ENCODE measurements around the gene FAM76A.
"Not testable (repeated sequence)": the region's sequence is repeated elsewhere in the genome, so short reads cannot be mapped to it uniquely, and the experiment has no call there.

Gene FAM76A

DNA sequence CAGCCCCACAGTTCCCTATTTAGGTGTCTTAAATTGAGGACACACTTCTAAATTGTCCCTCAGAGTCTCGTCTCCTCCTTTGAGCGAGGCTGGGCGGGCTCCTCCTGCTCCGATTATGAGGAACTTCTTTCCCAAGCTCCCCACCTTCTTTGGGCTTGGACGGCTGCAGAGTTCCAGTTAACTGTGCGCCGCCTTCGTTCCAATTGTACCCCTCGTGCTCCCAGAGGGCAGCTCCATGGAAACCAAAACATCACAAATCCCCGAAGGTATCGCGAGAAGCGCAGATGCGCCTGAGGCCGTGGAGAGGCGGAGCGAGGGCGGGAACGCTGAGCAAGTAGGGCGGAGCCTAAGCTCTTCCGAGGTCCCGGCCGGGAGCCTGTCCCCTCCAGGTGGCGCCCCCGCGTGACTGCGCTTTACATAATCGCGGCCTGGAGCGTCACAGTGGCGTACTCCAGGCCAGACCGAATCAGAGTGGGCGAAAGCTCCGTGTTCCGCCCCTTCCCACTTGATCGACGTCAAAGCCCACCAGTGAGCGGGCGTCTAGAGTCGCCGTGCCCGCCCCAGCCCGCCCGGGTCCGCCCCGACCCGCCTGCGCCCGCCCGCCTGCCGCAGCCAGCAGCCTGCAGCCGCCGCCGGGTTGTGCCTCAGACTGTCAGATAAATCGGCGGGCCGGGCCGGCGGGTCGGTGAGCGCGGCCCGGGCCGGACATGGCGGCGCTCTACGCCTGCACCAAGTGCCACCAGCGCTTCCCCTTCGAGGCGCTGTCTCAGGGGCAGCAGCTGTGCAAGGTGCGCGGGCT is at the start of gene FAM76A:
Gene FAM76A (plus strand): TSS at position 588 of the 799 bp plus-strand sequence. CDS start 120 bp downstream, at position 708.
- peak; percentile 98 for DNase-seq

DNA sequence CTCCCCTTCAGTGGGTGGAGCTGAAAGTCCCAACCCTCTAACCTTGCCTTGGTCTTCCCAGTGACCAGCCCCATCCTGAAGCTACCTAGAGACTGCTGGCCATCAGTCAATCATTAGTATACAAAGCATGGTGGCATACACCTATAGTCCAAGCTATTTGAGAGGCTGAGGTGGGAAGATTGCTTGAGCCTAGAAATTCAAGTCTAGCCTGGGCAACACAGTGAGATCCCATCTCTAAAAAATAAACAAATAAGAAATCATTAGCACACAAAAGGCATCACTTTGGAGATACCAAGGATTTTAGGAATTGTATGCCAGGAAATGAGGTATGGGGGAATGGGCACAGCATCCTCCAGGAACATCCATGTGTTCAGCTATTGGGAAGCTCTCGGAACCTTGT is 49.4 kb upstream of the FAM76A start:
- no peak for DNase-seq

DNA sequence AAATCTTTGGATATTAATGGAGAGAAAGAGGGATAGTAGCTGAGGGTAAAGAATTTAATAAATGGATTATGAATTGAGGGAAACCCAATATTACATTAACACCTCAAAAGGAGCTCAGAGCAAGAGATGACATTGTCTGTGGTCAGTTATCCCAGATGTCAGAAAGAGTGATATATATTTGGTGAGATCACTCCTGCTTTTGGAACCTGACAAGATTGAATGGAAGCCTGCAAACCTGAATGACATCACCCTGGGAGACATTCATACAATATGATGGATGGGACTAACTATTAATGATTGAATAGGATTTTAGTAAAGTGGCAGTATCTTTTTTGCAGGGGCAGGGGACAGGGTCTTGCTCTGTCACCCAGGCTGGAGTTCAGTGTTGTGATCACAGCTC is 47.0 kb upstream of the FAM76A start:
- no peak for DNase-seq

DNA sequence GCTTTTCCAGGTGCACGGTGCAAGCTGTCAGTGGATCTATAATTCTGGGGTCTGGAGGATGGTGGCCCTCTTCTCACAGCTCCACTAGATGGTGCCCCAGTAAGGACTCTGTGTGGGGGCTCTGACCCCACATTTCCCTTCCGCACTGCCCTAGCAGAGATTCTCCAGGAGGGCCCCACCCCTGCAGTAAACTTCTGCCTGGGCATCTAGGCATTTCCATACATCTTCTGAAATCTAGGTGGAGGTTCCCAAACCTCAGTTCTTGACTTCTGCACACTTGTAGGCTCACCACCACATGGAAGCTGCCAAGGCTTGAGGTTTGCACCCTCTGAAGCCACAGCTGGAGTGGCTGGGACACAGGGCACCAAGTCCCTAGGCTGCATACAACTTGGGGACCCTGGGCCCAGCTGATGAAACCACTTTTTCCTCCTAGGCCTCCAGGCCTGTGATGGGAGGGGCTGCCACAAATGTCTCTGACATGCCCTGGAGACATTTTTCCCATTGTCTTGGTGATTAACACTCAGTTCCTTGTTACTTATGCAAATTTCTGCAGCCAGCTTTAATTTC is 45.5 kb upstream of the FAM76A start:
- DNase-seq = not testable (repeated sequence)

GRCh38 chr1:27681580-27681979 is 44.2 kb upstream of the FAM76A start:
- not testable (repeated sequence) for DNase-seq

DNA sequence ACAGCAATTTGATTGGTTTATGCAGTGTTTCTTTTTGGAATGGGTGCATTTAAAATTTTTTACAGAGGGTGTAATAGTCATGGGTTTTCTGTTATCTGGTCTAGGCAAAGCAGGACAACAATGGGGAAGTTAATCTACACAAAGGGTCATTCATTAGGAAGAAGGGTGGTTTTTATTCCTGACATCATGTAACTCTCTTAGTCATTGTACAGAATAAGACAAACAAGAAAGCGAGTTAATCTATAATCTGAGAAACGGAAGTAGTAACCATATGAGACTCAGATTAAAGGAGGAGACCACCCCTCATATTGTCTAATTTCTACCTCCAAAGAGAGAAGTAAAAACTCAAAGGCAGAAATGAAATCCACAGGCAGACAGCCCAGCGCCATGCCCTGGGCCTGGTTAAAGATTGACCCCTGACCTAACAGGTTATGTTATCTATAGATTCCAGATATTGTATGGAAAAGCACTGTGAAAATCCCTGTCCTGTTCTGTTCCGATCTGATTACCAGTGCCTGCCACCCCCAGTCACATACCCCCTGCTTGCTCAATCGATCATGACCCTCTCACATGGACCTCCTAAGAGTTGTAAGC is 43.3 kb upstream of the FAM76A start:
- DNase-seq = no peak

DNA sequence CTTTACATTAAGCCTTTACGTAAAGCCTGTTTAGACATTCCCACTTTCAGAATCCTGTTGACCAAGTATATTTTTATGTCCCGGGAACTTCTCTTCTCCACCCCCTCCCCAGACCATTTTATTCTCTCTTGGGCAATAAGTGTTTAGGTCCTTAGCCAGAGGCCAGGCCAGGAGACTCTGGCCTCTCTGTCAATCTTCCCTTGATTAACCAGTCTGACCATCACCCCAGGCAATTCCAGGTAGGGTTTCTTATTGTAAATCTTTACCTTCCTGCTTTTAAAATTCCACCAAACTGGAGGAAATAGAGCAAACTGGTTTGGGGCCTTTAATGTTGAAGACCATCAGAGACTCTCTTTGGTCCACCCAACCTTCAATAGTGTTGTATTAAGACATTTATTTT is 41.6 kb upstream of the FAM76A start:
- no peak for DNase-seq

GRCh38 chr1:27686223-27686990 is 39.4 kb upstream of the FAM76A start:
- no peak for DNase-seq

DNA sequence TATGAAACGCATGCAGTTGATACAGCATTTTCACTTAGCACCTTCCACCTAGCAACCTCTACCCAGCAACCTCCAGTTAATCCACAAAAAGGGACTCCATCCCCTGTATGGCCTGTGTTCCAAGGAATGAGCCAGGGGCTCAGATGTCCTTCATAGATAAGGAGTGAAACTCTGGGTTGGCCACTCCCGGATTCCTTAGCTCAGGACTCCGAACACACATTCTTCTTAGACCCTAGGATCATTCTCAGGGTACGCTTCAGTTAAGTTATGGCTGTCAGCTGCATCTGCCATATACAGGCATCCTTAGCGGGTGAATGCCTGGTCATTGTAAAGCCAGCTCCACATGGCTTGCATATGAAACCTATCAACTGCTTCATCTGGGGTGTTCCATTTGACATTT is 37.9 kb upstream of the FAM76A start:
- no peak for DNase-seq

- no peak for DNase-seq
Observed at GRCh38 chr1:27689423-27690173, 36.2 kb upstream of the FAM76A start.

DNA sequence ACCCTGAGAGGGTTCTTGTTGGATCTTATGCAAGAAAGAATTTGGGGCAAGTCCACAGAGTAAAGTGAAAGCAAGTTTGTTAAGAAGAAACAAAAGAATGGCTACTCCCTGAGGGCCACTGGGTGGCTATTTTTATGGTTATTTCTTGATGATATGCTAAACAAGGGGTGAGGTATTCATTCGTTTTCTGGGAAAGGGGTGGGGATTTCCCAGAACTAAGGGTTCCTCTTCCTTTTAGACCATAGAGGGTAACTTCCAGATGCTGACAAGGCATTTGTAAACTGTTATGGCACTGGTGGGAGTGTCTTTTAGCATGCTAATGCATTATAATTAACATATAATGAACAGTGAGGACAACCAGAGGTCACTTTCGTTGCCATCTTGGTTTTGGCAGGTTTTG is 35.6 kb upstream of the FAM76A start:
- DNase-seq = no peak

DNA sequence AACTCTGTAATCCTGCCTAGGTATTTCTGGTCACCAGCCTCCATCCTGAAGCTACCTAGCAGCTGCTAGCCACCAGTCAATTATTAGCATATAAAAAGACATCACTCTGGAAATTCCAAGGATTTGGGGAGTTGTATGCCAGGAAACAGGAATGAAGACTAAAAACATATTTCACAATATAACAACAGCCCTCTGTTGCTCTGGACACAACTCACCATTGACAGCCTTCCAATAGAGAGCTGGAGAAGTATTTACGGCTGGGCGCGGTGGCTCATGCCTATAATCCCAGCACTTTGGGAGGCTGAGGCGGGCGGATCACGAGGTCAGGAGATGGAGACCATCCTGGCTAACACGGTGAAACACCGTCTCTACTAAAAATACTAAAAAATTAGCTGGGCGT is 28.9 kb upstream of the FAM76A start:
- DNase-seq = not testable (repeated sequence)

- no peak for DNase-seq
Observed at GRCh38 chr1:27704958-27705357, 20.8 kb upstream of the FAM76A start.

DNA sequence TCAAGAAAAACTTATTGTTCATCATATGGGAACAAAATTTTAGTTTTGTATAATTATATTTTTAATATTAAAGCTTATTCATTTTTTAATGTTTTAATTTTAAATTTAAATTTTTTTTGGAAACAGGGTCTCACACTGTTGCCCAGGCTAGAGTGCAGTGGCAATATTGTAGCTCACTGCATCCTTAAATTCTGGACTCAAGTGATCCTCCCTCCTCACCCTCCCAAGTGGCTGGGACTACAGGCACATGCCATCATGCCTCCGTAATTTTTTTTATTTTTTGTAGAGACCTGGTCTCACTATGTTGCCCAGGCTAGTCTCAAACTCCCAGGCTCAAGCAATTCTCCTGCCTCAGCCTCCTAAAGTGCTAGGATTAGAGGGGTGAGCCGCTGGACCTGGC is 20.2 kb upstream of the FAM76A start:
- no peak for DNase-seq

DNA sequence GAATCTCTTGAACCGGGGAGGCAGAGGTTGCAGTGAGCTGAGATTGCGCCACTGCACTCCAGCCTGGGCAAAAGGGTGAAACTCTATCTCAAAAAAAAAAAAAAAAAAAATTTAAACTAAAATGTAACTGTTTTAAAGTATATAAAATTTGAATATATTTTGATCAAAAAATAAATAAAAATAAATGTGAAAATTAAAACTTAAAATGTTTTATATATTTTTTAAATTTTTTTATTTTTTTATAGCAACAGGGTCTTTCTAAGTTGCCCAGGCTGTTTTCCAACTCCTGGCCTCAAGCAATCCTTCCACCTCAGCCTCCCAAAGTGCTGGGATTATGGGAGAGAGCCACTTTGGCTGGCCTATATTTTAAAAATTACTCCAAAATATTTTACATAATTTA is 15.2 kb upstream of the FAM76A start:
- DNase-seq = no peak

GRCh38 chr1:27713139-27713725 is 12.5 kb upstream of the FAM76A start:
- DNase-seq = no peak

DNA sequence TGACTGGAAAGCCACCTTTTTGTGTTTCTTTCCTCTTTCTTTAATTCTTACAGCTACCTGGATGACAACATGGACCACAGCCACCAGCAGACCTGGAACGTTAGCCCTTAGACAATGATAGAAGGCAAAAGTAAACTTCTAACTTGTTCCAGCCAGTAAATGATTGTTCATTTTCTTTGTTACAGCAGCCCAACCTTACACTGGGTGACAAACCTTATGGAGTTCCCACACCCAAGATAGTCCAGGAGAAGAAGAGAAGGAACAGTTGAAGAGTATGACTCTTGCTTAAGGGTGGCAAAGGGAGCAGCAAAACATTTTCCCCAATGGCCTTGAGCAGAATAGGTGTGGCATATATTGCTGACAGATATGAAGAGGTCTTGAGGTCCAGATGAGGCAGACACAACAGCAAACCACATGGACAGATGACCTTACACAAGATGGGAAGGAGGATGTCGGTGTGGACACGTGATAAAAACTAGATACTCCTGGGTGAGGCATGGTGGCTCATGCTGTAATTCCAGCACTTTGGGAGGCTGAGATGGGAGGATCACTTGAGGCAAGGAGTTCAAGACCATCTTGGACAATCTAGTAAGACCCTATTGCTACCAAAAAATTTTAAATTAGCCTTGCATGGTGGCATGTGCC is 11.8 kb upstream of the FAM76A start:
- no peak for DNase-seq

- DNase-seq = no peak
Observed at GRCh38 chr1:27716262-27716895, 9.4 kb upstream of the FAM76A start.

DNA sequence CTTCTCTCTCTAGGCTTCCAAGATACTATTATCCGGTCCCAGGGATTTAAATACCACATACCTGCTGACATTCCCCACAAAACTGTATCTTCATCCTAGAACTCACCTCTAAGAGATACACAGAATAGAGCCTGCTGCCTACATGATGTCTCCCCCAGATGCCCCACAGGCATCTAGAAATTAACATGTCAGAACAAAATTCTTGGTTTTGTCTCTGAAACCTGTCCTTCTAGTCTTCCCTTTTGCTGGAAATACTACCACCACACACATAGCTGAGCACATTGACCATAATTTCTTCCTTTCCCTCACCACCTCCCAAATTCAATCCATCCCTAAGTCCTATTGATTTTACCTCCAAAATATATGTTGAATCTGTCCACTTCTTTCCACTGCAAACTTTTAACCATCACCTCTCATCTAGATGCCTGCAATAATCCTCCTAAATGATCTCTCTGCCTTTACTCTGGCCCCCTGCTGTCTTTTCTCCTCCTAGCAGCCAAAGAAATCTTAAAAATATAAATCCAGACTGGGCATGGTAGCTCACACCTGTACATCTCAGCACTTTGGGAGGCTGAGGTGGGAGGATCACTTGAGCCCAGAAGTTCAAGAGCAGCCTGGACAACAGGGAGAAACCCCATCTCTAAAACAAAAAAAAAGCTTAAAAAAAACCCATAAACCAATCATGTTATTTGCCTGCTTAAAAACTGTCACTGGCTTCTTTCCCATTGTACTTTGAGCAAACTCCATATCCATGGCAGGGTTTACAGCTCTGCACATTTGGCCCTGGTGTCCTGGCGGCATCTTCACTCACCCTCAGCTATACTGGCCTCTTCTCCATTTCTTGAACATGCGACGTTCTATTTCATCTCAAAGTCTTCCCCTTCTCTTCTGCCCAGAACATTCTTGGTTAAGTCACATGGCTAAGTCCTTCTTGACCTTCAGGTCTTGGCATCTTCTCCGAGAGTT is 6.2 kb upstream of the FAM76A start:
- no peak for DNase-seq

- no peak for DNase-seq
Observed at GRCh38 chr1:27724961-27725373, 794 bp upstream of the FAM76A start.
